ENCODE data around the gene LY6G6F.
A peak's percentile ranks its signal among the peaks of the same experiment; 100 is the strongest.

Gene LY6G6F

DNA sequence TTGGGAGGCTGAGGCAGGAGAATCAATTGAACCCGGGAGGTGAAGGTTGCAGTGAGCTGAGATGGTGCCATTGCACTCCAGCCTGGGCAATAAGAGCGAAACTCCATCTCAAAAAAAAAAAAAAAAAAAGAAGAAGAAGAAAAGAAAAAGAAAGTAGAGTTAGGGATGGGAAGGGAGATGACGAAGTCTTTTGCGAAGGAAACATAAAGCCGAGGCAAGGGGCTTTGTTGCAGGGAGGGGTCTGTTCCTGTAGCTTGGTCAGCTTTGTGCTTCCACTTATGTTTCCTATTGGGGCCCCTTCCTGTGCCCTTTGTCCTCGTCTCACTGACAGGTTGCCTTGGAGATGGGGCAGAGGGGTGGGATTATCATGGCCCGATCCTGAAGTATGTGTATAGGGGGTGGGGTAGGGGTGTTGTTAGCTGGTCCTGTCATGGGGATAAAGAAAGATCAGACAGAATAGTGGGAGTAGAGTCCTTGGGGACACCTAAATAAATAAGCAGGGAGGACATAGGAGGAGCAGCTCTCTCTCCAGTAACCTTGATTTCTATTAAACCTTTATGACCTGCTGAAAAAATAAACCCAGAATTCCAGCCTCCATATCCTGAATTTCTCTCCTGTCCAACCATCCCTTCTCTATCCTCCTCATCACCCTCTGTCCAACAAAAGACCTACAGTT lies 30.8 kb downstream of the LY6G6F start:
- Histone ChIP-seq H3K27ac (ENCODE audit: low read depth, low read length) (peak overlapping the region; percentile 63), H3K4ac (ENCODE audit: low read depth, low read length) (peak overlapping the region; percentile 23), H3K18ac (ENCODE audit: low read length) (no peak overlapping the region), H2AFZ (ENCODE audit: insufficient read depth, low read length, poor library complexity) (no peak overlapping the region), H3K9me3 (ENCODE audit: insufficient read depth, low read depth, low read length) (no peaks in the 10 kb centered on the region), H3K9ac (ENCODE audit: low read length) (no peak overlapping the region), H4K8ac (ENCODE audit: low read depth, low read length) (peak overlapping the region; percentile 40), H4K91ac (ENCODE audit: low read depth, low read length) (peak overlapping the region; percentile 88), H2BK120ac (ENCODE audit: insufficient read depth, low read length, poor library complexity) (peak overlapping the region; percentile 59), H3K4me1 (ENCODE audit: control insufficient read depth in 1 of 2, insufficient read depth in 2 of 2, low read length in 2 of 2) (peaks cover 30 to 32% of the 10 kb centered on the region in 2 experiments), H3K36me3 (ENCODE audit: control insufficient read depth in 1 of 2, insufficient read depth in 2 of 2, low read length in 2 of 2) (peaks cover 14 to 19% of the 10 kb centered on the region in 2 experiments), H3K14ac (ENCODE audit: low read length) (no peak overlapping the region), H3K4me2 (ENCODE audit: low read length) (peak overlapping the region; percentile 15), H3K27me3 (ENCODE audit: insufficient read depth, low read length) (no peaks in the 10 kb centered on the region), H3K23ac (ENCODE audit: low read length) (no peak overlapping the region), H4K12ac (ENCODE audit: low read depth, low read length) (no peak overlapping the region), H2AK5ac (ENCODE audit: low read length) (no peak overlapping the region), H2BK12ac (ENCODE audit: low read length) (peak overlapping the region; percentile 72), H2BK5ac (ENCODE audit: low read depth, low read length, poor library complexity) (peak overlapping the region; percentile 68), H3K79me1 (ENCODE audit: low read length) (peaks cover 39% of the 10 kb centered on the region), H3K79me2 (ENCODE audit: control insufficient read depth, insufficient read depth, low read length, poor library complexity) (peaks cover 27% of the 10 kb centered on the region), H3K4me3 (ENCODE audit: low read depth, low read length) (no peak overlapping the region)
- DNase-seq = no peak
- WGBS (ENCODE audit: extremely low coverage, insufficient coverage, insufficient read length) = 100% methylated on average over 2 of the region's 7 CpGs

GRCh38 chr6:31737991-31738979 lies 31.6 kb downstream of the LY6G6F start:
- peak overlapping the region; percentile 68 for H2BK5ac ChIP-seq (ENCODE audit: low read depth, low read length, poor library complexity)
- peaks cover 11 to 14% of the 10 kb centered on the region in 2 experiments for H3K36me3 ChIP-seq (ENCODE audit: control insufficient read depth in 1 of 2, insufficient read depth in 2 of 2, low read length in 2 of 2)
- peak in 1 of 2 donors; percentile 29 for DNase-seq
- H4K12ac ChIP-seq (ENCODE audit: low read depth, low read length) = peak overlapping the region; percentile 10
- H2BK12ac ChIP-seq (ENCODE audit: low read length) = peak overlapping the region; percentile 72
- H3K9me3 ChIP-seq (ENCODE audit: insufficient read depth, low read depth, low read length) = no peaks in the 10 kb centered on the region
- peak overlapping the region; percentile 73 for H3K14ac ChIP-seq (ENCODE audit: low read length)
- H3K4me3 ChIP-seq (ENCODE audit: low read depth, low read length) = no peak overlapping the region
- H3K4ac ChIP-seq (ENCODE audit: low read depth, low read length) = peak overlapping the region; percentile 23
- no CpG with 5 or more reads among the region's 6 CpGs for WGBS (ENCODE audit: extremely low coverage, insufficient coverage, insufficient read length)
- no peak overlapping the region for H2AFZ ChIP-seq (ENCODE audit: insufficient read depth, low read length, poor library complexity)
- peaks cover 39% of the 10 kb centered on the region for H3K79me1 ChIP-seq (ENCODE audit: low read length)
- H3K27ac ChIP-seq (ENCODE audit: low read depth, low read length) = peak overlapping the region; percentile 70
- peak overlapping the region; percentile 59 for H2BK120ac ChIP-seq (ENCODE audit: insufficient read depth, low read length, poor library complexity)
- peak overlapping the region; percentile 15 for H3K4me2 ChIP-seq (ENCODE audit: low read length)
- peak overlapping the region; percentile 88 for H4K91ac ChIP-seq (ENCODE audit: low read depth, low read length)
- no peak overlapping the region for H3K23ac ChIP-seq (ENCODE audit: low read length)
- no peaks in the 10 kb centered on the region for H3K27me3 ChIP-seq (ENCODE audit: insufficient read depth, low read length)
- H3K18ac ChIP-seq (ENCODE audit: low read length) = peak overlapping the region; percentile 57
- H3K79me2 ChIP-seq (ENCODE audit: control insufficient read depth, insufficient read depth, low read length, poor library complexity) = peaks cover 27% of the 10 kb centered on the region
- H3K9ac ChIP-seq (ENCODE audit: low read length) = no peak overlapping the region
- H2AK5ac ChIP-seq (ENCODE audit: low read length) = peak overlapping the region; percentile 76
- H3K4me1 ChIP-seq (ENCODE audit: control insufficient read depth in 1 of 2, insufficient read depth in 2 of 2, low read length in 2 of 2) = peaks cover 30 to 32% of the 10 kb centered on the region in 2 experiments
- H4K8ac ChIP-seq (ENCODE audit: low read depth, low read length) = peak overlapping the region; percentile 70

GRCh38 chr6:31739639-31740396 lies 33.2 kb downstream of the LY6G6F start, which contains the start of gene MSH5:
Gene MSH5 (plus strand): TSS chr6:31740005. CDS start chr6:31740467, 462 bp downstream.
- peak within 1 kb of the TSS; percentile 77 for H2BK120ac ChIP-seq (ENCODE audit: insufficient read depth, low read length, poor library complexity)
- peak within 1 kb of the TSS; percentile 89 for H2AK5ac ChIP-seq (ENCODE audit: low read length)
- H3K79me1 ChIP-seq (ENCODE audit: low read length) = peaks cover 34% of the 10 kb centered on the region
- peak within 1 kb of the TSS; percentile 68 for H2BK5ac ChIP-seq (ENCODE audit: low read depth, low read length, poor library complexity)
- H3K14ac ChIP-seq (ENCODE audit: low read length) = peak within 1 kb of the TSS; percentile 95
- H3K4me3 ChIP-seq (ENCODE audit: low read depth, low read length) = peak within 1 kb of the TSS; percentile 76
- peaks cover 22 to 27% of the 10 kb centered on the region in 2 experiments for H3K4me1 ChIP-seq (ENCODE audit: control insufficient read depth in 1 of 2, insufficient read depth in 2 of 2, low read length in 2 of 2)
- peak within 1 kb of the TSS; percentile 29 for H3K27ac ChIP-seq (ENCODE audit: low read depth, low read length)
- H3K4me2 ChIP-seq (ENCODE audit: low read length) = peak within 1 kb of the TSS; percentile 62
- WGBS (ENCODE audit: extremely low coverage, insufficient coverage, insufficient read length) = no CpG with 5 or more reads among the region's 58 CpGs
- peak within 1 kb of the TSS; percentile 96 for H4K12ac ChIP-seq (ENCODE audit: low read depth, low read length)
- H3K27me3 ChIP-seq (ENCODE audit: insufficient read depth, low read length) = no peaks in the 10 kb centered on the region
- no peaks in the 10 kb centered on the region for H3K9me3 ChIP-seq (ENCODE audit: insufficient read depth, low read depth, low read length)
- H3K4ac ChIP-seq (ENCODE audit: low read depth, low read length) = peak within 1 kb of the TSS; percentile 60
- peak within 1 kb of the TSS; percentile 92 for H4K91ac ChIP-seq (ENCODE audit: low read depth, low read length)
- H2BK12ac ChIP-seq (ENCODE audit: low read length) = peak within 1 kb of the TSS; percentile 75
- H3K18ac ChIP-seq (ENCODE audit: low read length) = peak within 1 kb of the TSS; percentile 79
- H3K9ac ChIP-seq (ENCODE audit: low read length) = peak within 1 kb of the TSS; percentile 40
- peak within 1 kb of the TSS; percentile 98 for H4K8ac ChIP-seq (ENCODE audit: low read depth, low read length)
- peaks cover 19% of the 10 kb centered on the region for H3K79me2 ChIP-seq (ENCODE audit: control insufficient read depth, insufficient read depth, low read length, poor library complexity)
- peak; percentile 100 for DNase-seq
- peak within 1 kb of the TSS; percentile 87 for H2AFZ ChIP-seq (ENCODE audit: insufficient read depth, low read length, poor library complexity)
- H3K23ac ChIP-seq (ENCODE audit: low read length) = no peak within 1 kb of the TSS
- peaks cover 0 to 3% of the 10 kb centered on the region in 2 experiments for H3K36me3 ChIP-seq (ENCODE audit: control insufficient read depth in 1 of 2, insufficient read depth in 2 of 2, low read length in 2 of 2)

Measured in trophoblast cell (in vitro differentiated cells and primary cell).